ENCODE results near the gene DGKI.

GRCh38 chr7:137388916-137389315 is 457.9 kb downstream of the DGKI start:
- TF ChIP-seq, protein P1, sequence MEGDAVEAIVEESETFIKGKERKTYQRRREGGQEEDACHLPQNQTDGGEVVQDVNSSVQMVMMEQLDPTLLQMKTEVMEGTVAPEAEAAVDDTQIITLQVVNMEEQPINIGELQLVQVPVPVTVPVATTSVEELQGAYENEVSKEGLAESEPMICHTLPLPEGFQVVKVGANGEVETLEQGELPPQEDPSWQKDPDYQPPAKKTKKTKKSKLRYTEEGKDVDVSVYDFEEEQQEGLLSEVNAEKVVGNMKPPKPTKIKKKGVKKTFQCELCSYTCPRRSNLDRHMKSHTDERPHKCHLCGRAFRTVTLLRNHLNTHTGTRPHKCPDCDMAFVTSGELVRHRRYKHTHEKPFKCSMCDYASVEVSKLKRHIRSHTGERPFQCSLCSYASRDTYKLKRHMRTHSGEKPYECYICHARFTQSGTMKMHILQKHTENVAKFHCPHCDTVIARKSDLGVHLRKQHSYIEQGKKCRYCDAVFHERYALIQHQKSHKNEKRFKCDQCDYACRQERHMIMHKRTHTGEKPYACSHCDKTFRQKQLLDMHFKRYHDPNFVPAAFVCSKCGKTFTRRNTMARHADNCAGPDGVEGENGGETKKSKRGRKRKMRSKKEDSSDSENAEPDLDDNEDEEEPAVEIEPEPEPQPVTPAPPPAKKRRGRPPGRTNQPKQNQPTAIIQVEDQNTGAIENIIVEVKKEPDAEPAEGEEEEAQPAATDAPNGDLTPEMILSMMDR (IDR thresholded peaks at IDR 0.05): no peak
- no peak for TF ChIP-seq RORB (CRISPR knock-in tag; IDR thresholded peaks at IDR 0.05)
- TF ChIP-seq ATF1 (CRISPR knock-in tag; IDR thresholded peaks at IDR 0.05): no peak
- TF ChIP-seq RELA (CRISPR knock-in tag; IDR thresholded peaks at IDR 0.05; ENCODE audit: borderline replicate concordance): no peak
- TF ChIP-seq ZNF263 (CRISPR knock-in tag; IDR thresholded peaks at IDR 0.05; ENCODE audit: low read depth): no peak
- TF ChIP-seq, protein P2, sequence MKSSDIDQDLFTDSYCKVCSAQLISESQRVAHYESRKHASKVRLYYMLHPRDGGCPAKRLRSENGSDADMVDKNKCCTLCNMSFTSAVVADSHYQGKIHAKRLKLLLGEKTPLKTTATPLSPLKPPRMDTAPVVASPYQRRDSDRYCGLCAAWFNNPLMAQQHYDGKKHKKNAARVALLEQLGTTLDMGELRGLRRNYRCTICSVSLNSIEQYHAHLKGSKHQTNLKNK (CRISPR knock-in tag; IDR thresholded peaks at IDR 0.05): no peak
- no peak for TF ChIP-seq CBFB (CRISPR knock-in tag; IDR thresholded peaks at IDR 0.05; ENCODE audit: low read depth)
- TF ChIP-seq CREB1 (CRISPR knock-in tag; IDR thresholded peaks at IDR 0.05): no peak
- TF ChIP-seq JUN (CRISPR knock-in tag; IDR thresholded peaks at IDR 0.05): no peak
